Raji (cell line): Measurements from ENCODE around the gene CHST8.

Source experiments
- POLR2A ChIP-seq: IDR thresholded peaks from 2 replicates; pipeline ENCODE4 v1.6.1; 2011; ENCODE audit warnings: low read depth, low read length, control low read depth; ENCODE audit not compliant: insufficient read depth

The CHST8 gene

DNA sequence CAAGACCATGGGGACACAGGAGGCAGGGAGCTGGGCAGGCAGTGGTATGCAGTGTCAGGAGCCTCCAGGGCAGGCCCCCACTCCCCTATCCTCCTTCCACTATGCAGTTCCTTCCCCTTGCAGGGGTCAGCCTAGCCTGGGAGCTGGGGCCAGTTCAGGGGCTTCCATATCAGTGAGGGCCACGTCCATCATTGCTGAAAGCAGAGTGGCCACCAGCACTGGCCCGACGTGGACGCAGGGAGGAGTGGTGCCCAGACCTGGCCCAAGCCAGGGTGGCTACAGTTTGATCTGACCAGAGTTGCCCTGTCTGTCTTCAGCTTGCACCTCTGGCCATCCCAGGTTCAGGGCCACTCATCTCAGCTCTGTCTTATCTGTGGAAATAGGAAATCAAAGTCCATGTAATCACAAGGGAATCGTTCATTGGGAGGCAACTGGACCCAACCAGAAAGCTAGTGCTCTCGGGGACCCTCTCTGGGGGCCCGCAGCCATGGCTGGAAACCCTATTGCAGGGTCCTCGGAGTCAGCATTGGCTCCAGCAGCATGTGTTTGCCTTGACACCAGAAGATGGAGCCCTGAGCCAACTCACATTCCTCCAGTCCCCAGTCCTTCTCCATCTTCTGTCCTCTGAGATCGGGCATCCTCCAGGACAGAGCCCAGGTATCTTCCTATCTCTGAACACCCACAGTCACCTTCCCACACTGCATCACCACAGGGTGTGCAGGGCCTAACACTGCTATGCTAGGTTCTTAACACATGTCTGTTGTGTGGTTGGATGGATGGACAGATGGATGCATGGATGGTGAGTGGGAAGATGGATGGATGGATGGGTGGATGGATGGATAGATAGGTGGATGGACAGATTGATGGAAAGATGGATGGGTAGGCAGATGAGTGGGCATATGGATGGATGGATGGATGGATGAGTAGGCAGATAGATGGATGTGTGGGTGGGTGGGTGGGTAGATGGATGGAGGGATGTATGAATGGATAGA, 99.2 kb downstream of the CHST8 start:
- TF ChIP-seq POLR2A: no peak

DNA sequence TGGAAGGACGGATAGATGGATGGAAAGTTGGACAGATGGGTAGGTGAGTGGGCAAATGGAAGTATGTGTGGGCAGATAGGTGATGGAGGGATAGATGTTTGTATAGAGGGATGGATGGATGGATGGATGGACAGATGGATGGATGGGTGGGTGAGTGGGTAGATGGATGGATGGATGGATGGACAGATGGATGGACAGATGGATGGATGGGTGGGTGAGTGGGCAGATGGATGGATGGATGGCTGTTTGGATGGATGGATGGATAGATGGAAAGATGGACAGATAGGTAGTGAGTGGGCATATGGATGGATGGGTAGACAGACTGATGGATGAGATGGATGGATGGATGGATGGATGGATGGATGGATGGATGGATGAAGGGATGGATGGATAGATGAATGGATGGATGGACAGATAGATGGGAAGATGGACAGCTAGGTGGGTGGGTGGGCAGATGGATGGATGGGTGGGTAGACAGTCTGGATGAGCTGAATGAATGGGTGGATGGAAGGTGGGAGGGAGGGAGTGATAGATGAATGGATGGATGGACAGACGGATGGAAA, 100.1 kb downstream of the CHST8 start:
- TF ChIP-seq POLR2A: no peak

DNA sequence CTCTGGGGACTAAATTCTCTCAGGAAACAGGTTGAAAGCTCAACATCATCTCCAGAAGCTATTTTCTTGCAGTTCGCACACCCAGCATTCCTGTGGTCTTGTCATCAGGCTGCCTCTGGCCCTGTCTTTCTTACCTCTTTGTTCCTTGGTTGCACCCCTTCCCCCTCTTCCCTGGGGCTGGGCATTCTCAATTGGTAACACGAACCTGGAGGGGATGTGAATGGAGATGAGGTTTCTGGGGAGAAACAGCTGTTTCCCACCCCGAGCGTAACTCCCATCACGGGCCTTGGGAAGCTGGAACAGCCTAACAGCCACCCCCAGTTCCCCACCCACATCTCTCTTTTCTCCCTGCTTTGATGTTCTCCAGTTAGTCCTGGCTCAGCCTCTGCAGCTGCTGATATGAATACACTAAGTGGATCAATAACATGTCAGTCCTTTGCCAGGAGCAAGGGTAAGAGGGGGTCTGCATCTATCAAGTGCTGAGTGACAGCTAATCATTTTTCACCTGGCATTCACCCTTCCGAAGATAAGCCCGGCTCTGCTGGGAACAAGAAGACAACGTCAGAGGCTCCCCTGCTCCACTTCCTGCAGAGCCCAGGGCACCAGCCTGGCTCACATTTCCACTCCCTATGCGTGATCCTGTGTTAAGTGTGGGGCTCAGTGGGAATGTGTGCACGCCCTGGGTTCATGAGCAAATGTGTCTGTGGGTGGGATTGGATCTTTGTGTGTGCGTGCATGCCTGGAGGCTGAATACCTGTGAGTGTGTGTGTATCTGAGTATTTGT, 100.9 kb downstream of the CHST8 start:
- no peak for TF ChIP-seq POLR2A

DNA sequence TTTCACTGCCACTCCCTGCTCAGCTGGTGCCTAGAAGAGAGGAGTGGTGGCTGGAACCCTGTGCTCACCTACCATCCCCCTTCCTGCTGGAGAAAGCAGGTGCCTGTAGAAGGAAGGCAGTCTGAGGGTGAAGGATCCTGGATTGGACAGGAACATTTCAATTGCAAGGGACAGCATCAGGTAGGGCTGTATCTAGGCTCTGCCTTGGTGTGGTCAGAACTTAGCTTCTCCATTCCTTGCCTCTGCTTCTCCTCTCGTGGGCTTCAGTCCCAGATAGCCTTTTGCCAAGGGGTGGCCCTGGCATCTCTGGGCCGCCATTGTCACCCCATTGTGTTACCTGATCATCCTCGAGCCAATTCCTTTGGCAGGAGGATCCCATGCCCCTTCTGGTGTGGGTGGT, 101.8 kb downstream of the CHST8 start:
- no peak for TF ChIP-seq POLR2A

DNA sequence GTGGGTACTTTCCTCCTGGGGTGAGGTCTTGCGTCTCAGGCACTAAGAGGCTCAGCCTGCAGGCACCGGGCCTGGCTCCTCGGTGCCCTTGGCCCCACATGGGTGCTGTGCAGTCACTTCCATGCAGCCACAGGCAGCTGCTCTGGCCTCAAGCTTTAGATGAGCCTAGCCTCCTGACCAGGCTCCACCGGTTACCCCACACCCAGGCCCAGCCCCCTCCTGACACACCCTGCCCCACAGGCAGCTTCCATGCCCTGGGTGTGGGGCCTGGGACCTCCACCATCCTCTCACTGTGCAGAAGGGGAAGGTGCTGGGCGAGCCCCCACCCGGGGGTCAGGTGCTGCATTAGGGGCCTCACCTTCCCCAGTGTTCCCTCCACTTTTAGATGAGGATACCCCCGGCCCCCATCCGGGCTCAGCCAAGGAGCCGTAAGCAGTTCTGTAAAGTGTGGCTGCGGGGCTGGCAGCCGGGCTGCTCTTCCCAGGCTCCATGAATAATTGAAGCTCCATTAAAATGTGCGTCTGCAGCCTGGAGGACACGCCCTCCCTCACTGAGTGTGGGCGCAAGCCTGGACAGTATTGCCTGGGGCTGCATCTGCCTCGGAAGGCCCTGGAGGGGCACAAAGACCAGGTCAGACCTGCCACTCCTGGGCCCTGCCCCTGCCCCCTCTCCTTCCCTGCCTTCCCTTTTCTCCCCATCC, 102.4 kb downstream of the CHST8 start:
- TF ChIP-seq POLR2A: no peak

DNA sequence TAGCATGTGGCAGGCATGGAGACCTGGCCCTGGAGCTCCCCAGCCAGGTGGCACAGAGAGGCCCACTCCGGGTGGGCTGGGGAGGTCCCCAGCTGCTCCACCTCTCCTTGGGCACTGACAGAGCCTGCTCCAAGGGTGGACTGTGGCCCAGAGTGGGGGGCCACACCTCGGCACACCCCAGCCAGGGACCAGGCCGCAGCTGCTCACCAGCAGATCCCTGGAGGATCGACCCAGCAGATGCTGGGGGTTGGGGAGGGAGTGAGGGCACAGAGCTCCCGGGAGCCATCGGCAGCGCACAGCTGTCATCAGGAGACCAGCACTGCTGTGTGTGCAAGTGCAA, 102.9 kb downstream of the CHST8 start:
- TF ChIP-seq POLR2A: no peak

DNA sequence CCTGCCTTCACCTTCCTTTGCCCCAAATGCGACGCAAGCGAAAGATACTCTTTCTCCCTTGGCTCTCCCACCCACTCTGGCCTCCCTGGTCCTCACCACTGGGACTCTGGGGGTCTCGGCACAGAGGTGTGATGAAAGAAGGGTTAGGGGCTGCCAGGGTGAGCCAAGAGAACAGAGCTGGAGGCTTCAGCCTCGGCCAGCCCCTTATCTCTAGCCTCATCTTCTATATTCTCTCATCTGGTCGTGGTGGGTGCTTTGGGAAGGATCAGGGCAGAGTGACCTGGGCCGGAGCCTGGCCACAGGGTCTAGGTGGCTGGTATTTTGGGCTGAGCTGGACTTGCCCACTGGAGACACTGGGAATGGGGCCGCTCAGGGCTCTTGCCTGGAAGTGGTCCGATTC, 103.8 kb downstream of the CHST8 start:
- no peak for TF ChIP-seq POLR2A

DNA sequence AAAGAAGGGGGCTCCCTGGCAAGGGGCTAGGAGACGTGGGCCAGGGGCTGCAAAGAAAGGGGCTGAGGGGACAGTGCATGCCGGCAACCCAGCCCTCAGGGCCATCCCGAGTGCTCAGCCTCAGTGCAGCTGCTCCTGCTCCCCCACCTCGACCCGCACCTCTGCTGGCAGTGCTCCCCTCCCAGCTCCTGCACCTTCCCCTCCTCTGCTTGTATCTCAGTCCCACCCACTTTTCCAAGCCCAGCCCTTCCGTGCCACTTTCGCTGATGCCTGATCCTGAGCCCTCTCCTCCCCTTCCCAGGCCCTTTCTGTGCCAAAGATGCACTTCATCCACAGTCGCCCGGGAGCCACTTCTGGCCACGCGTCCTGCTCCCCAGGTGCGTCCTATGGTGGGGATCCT, 105.0 kb downstream of the CHST8 start:
- no peak for TF ChIP-seq POLR2A

DNA sequence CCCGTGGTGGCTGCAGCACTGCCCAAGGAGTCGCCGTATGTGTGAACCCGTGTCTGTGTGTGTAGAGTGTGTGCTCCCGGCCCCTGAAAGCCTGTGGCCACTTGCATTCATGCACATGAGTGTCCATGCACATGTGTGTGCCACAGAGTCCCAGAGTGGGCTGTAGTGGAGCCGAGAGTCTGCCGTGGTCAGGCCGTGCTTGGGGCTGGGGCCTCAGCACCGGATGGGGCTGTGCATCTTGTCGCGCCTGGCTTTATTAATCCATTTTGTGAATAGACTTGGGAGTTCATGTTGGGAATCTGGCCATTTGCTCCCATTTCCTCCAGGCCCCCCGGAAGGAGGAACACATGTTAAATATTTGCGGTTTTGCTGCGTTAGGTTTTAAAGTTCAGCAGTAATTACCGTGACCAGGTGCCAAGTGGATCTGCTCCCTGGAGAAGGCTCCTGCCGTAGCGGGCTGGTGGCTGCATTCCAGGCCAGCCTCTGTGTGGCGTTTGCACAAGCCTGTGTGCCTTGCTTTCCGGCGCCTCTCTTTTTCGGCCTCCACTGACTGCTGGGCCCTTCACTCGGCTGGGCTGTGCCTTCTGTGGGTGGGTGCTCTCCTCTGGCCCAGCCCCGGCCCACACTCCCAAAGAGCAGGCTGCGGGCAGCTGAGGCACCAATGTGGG, 105.7 kb downstream of the CHST8 start:
- TF ChIP-seq POLR2A: no peak

DNA sequence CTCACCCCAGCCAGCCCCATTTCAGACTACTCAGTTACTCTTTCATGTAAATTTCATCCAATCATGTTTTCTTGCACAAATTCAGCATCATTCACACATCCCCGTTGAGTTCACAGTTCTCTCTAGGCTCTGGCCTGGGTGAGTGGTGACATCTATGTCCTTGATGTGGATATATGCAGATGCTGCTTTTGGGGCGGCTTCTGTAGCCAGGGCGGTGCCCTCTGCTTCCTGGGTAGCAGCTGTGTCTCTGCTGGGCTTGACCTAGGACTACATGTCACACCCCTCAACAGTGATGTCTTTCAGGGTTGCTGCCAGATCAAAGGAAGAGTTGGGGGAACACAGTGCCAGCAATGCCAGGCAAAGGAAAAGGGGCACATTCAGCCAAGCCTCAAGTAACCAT, 106.4 kb downstream of the CHST8 start:
- no peak for TF ChIP-seq POLR2A

DNA sequence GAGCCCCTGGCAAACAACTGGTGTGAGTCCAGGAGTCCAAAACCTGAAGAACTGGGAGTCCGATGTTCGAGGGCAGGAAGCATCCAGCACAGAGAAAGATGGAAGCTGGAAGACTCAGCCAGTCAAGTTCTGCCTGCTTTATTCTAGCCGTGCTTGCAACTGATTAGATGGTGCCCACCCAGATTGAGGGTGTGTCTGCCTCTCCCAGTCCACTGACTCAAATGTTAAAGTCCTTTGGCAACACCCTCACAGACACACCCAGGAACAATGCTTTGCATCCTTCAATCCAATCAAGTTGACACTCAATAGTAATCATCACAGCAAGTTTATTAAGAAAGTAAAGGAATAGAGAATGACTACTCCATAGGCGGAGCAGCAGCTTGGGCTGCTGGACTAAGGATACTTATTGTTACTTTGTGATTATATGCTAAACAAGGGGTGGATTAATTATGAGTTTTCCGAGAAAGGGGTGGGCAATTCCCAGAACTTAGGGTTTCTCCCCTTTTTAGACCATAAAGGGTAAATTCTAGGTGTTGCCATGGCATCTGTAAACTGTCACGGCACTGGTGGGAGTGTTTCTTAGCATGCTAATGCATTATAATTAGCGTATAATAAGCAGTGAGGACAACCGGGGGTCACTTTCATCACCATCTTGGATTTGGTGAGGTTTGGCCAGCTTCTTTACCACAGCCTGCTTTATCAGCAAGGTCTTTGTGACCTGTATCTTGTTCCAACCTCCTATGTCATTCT, 109.3 kb downstream of the CHST8 start:
- TF ChIP-seq POLR2A: no peak

DNA sequence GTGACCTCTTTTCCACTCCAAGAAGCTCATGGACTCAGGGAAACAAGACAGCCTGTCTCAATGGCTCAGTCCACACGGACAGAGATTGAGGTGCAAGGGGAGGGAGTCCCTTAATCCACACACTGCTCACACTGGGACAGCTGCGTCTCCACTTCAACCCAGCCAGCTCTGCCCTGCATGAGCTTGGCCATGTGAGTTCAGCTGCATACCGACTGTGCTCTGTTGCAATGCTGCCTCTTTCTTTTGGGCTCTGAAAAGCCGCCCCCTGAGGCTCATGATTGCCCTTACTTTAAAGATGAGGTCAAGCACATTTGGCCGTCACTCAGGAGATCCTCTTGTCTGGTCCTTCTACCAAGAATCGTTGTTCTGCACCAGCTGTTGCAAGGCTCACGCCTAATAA, 110.1 kb downstream of the CHST8 start:
- TF ChIP-seq POLR2A: no peak

DNA sequence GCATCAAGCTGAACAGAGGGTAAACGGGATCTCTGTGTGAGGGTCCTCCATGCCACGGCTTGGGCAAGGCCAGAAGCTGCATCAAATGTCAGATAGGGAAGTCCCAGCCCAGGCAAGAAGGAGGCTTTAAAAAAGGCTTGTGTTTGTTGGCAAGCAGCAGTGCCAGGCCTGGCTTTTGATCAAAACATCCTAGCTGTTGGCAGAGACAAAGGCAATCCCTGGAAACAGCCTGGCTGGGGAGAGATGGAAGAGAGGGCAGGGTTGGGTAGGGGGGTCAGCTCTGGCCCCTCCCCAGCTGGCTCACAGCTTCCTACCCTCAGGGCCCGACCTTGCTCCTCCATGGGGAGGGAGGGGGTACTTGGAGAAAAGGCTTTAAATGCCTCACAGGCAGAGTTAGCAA, 113.2 kb downstream of the CHST8 start:
- TF ChIP-seq POLR2A: no peak

DNA sequence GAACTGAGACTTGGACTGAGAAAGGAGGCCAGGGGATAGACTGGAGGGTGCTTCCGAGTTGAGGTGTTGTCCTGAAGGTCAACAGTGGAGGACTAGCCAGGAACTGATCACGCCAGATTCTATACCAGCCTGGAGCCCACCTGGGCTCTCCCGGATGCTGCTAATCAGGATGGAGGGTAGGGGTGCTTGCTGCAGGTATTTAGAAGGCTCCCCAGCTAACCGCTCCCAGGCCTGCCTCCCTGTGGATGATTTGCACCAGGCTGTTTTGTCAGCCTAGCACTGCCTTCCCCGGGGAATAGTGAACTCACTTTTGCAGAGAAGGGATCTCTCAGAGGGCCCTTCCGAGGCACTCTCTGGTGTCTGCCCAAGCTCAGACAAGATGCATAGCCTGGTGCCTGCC, 114.4 kb downstream of the CHST8 start:
- TF ChIP-seq POLR2A: no peak
